ENCODE data around the gene MTMR12. TPM values are rescaled to one million over a fixed set of nuclear protein-coding genes. Genes with fewer than 3 reads are reported as not detected.

MTMR12 gene
- total and polyA plus RNA-seq, 2 experiments from 2014 or later = 18.3 to 51.6 TPM

GRCh38 chr5:32207355-32207634 is 105.4 kb downstream of the MTMR12 start (continued):
- no peak for TF ChIP-seq REST (IDR thresholded peaks at IDR 0.05; ENCODE audit: unreplicated experiment)

- Mint-ChIP-seq H3K4me3 (no peak overlapping the region), H3K27me3 (ENCODE audit: insufficient read depth, low read depth, poor library complexity) (peaks cover 7% of the 10 kb centered on the region), H3K4me1 (peaks cover 3% of the 10 kb centered on the region; the same call in 2 of the 3 replicates), H3K36me3 (ENCODE audit: low read depth) (peaks cover 16% of the 10 kb centered on the region), H3K27ac (no peak overlapping the region), H3K9me3 (peaks cover 25% of the 10 kb centered on the region)
- Histone ChIP-seq H3K9me2 (ENCODE audit: insufficient read depth) (no peaks in the 10 kb centered on the region), H3K27me3 (ENCODE audit: insufficient read depth) (no peaks in the 10 kb centered on the region), H3K36me3 (ENCODE audit: insufficient read depth) (no peaks in the 10 kb centered on the region), H3K27ac (ENCODE audit: low read depth) (no peak overlapping the region), H3F3A (replicated peaks; ENCODE audit: low read depth) (no peaks in the 10 kb centered on the region), H3K4me1 (ENCODE audit: insufficient read depth) (0 out of 2 replicates have a peak, but pooled peaks cover 4% of the 10 kb centered on the region), H3K4me3 (no peak overlapping the region), H2AFZ (no peak overlapping the region), H3K4me2 (no peak overlapping the region), H3K79me2 (replicated peaks; ENCODE audit: insufficient read depth) (no peaks in the 10 kb centered on the region), H4K20me1 (replicated peaks; ENCODE audit: insufficient read depth) (no peaks in the 10 kb centered on the region)
- ATAC-seq (no peak), DNase-seq (ENCODE audit: low spot score) (no peak)
- TF ChIP-seq CTCF (conservative IDR thresholded peaks at IDR 0.05; ENCODE audit: low read depth in 2 of 2) = no peak
- no peak for TF ChIP-seq EZH2 (IDR thresholded peaks at IDR 0.05; ENCODE audit: low read depth, unreplicated experiment)
- TF ChIP-seq REST (IDR thresholded peaks at IDR 0.05; ENCODE audit: unreplicated experiment) = no peak
- no peak for TF ChIP-seq NANOG (IDR thresholded peaks at IDR 0.05; ENCODE audit: borderline replicate concordance)
- TF ChIP-seq STAT1 (IDR thresholded peaks at IDR 0.05; ENCODE audit: unreplicated experiment) = no peak
- no peak for TF ChIP-seq CREB1 (CRISPR knock-in tag; IDR thresholded peaks at IDR 0.05; ENCODE audit: low read depth)
- TF ChIP-seq JUNB (IDR thresholded peaks at IDR 0.05; ENCODE audit: unreplicated experiment) = no peak
- no peak for TF ChIP-seq ZNF462 (CRISPR knock-in tag; IDR thresholded peaks at IDR 0.05)
These were observed 106.0 kb downstream of the MTMR12 start for GRCh38 chr5:32206509-32207354.

All from GM23338 (cell line).